Mesodermal cell (in vitro differentiated cells): ENCODE data around the gene AMZ2.
"Not testable (repeated sequence)": the region's sequence is repeated elsewhere in the genome, so short reads cannot be mapped to it uniquely, and the experiment has no call there.

Source experiments
- H3K27ac ChIP-seq: 2 replicates; pipeline ENCODE4 v1.7.0; 2013; ENCODE audit warnings: mild to moderate bottlenecking, low read depth, low read length, moderate library complexity; ENCODE audit not compliant: severe bottlenecking
- H3K36me3 ChIP-seq: 2 replicates; pipeline ENCODE4 v1.7.1; 2013; ENCODE audit warnings: mild to moderate bottlenecking, low read length, moderate library complexity; ENCODE audit not compliant: control insufficient read depth, insufficient read depth
- H3K4me1 ChIP-seq: one replicate; pipeline ENCODE4 v1.7.1; 2013; ENCODE audit warnings: mild to moderate bottlenecking, low read length; ENCODE audit not compliant: insufficient read depth, control insufficient read depth, poor library complexity, severe bottlenecking
- H3K4me3 ChIP-seq: 2 replicates; pipeline ENCODE4 v1.7.0; 2013; ENCODE audit warnings: low read length, control low read depth, mild to moderate bottlenecking; ENCODE audit not compliant: insufficient read depth, poor library complexity, severe bottlenecking; ENCODE audit errors: extremely low read depth
- H3K9me3 ChIP-seq: 2 replicates; pipeline ENCODE4 v1.7.1; 2013; ENCODE audit warnings: mild to moderate bottlenecking, low read length, moderate library complexity; ENCODE audit not compliant: control insufficient read depth
- WGBS, 2 experiments: methylation state at CpG; one replicate each; pipeline ENCODE4 v1.1.5; 2013; ENCODE audit warnings: missing lambda C conversion rate in 2 of 2; ENCODE audit not compliant: insufficient coverage in 2 of 2; 5-methylcytosine and 5-hydroxymethylcytosine counted together

The AMZ2 gene

GRCh38 chr17:68276339-68276738 lies 28.5 kb downstream of the AMZ2 start:
- H3K27ac ChIP-seq, H3K4me1 ChIP-seq, H3K9me3 ChIP-seq, H3K4me3 ChIP-seq, H3K36me3 ChIP-seq: not testable (repeated sequence)
- WGBS, 2 experiments = 92% methylated on average over 2 of the region's 3 CpGs; no CpG with 5 or more reads in 1 of the 2 experiments

GRCh38 chr17:68277807-68278206 lies 30.0 kb downstream of the AMZ2 start:
- Histone ChIP-seq H3K36me3 (no peaks in the 10 kb centered on the region), H3K4me3 (no peak overlapping the region), H3K4me1 (no peaks in the 10 kb centered on the region)

GRCh38 chr17:68281965-68282364 lies 34.1 kb downstream of the AMZ2 start:
- not testable (repeated sequence) for H3K27ac ChIP-seq, H3K9me3 ChIP-seq, H3K4me3 ChIP-seq, H3K4me1 ChIP-seq, H3K36me3 ChIP-seq
- WGBS, 2 experiments = no CpG with 5 or more reads among the region's 6 CpGs

More at GRCh38 chr17:68277807-68278206, 30.0 kb downstream of the AMZ2 start:
- Histone ChIP-seq H3K27ac (no peak overlapping the region), H3K9me3 (peaks cover 7% of the 10 kb centered on the region)
- WGBS, 2 experiments = 100% methylated on average over 4 of the region's 5 CpGs

GRCh38 chr17:68288375-68288774 lies 40.5 kb downstream of the AMZ2 start:
- no peak overlapping the region for H3K4me3 ChIP-seq
- H3K36me3 ChIP-seq = no peaks in the 10 kb centered on the region
- H3K4me1 ChIP-seq = peaks cover 3% of the 10 kb centered on the region
- WGBS, 2 experiments = 96 to 100% methylated on average over 2 of the region's 5 CpGs
- no peak overlapping the region for H3K27ac ChIP-seq
- no peaks in the 10 kb centered on the region for H3K9me3 ChIP-seq

- H3K36me3 ChIP-seq = no peaks in the 10 kb centered on the region
- no peak overlapping the region for H3K4me3 ChIP-seq
- WGBS, 2 experiments = 82 to 94% methylated on average over 4 of the region's 7 CpGs
- H3K9me3 ChIP-seq = no peaks in the 10 kb centered on the region
- peaks cover 3% of the 10 kb centered on the region for H3K4me1 ChIP-seq
- no peak overlapping the region for H3K27ac ChIP-seq
Observed at GRCh38 chr17:68288804-68289203, 41.0 kb downstream of the AMZ2 start.

- Histone ChIP-seq H3K4me1 (peaks cover 3% of the 10 kb centered on the region), H3K4me3 (no peak overlapping the region), H3K9me3 (no peaks in the 10 kb centered on the region), H3K36me3 (no peaks in the 10 kb centered on the region), H3K27ac (no peak overlapping the region)
- WGBS, 2 experiments = 59% methylated on average over 7 of the region's 7 CpGs
Observed at GRCh38 chr17:68289473-68289872, 41.6 kb downstream of the AMZ2 start.

GRCh38 chr17:68289936-68290267 lies 42.1 kb downstream of the AMZ2 start:
- H3K4me3 ChIP-seq = peak overlapping the region; percentile 55
- no peaks in the 10 kb centered on the region for H3K9me3 ChIP-seq
- WGBS, 2 experiments = 18 to 21% methylated on average over 5 to 7 of the region's 9 CpGs
- peaks cover 3% of the 10 kb centered on the region for H3K4me1 ChIP-seq
- H3K27ac ChIP-seq = no peak overlapping the region
- H3K36me3 ChIP-seq = no peaks in the 10 kb centered on the region

- peaks cover 3% of the 10 kb centered on the region for H3K4me1 ChIP-seq
- H3K9me3 ChIP-seq = no peaks in the 10 kb centered on the region
- 1 to 2% methylated on average over 44 to 47 of the region's 50 CpGs for WGBS, 2 experiments
- no peaks in the 10 kb centered on the region for H3K36me3 ChIP-seq
- H3K4me3 ChIP-seq = peak overlapping the region; percentile 55
- H3K27ac ChIP-seq = no peak overlapping the region
Observed at GRCh38 chr17:68290268-68290954, 42.6 kb downstream of the AMZ2 start.

- Histone ChIP-seq H3K4me1 (peaks cover 3% of the 10 kb centered on the region), H3K27ac (no peak within 1 kb of the TSS), H3K36me3 (no peaks in the 10 kb centered on the region), H3K9me3 (no peaks in the 10 kb centered on the region), H3K4me3 (peak within 1 kb of the TSS; percentile 55)
- 0% methylated on average over 63 to 76 of the region's 96 CpGs for WGBS, 2 experiments
Observed at GRCh38 chr17:68290955-68291835, 43.4 kb downstream of the AMZ2 start, which contains the start of the genes ARSG and SLC16A6. Gene ARSG (plus strand): TSS chr17:68291495. CDS start chr17:68307494, 15,999 bp downstream. Gene SLC16A6 (minus strand): TSS chr17:68291127. CDS start chr17:68278320, 12,807 bp downstream.

- no peaks in the 10 kb centered on the region for H3K36me3 ChIP-seq
Observed at GRCh38 chr17:68291836-68292688, 44.2 kb downstream of the AMZ2 start.

More at GRCh38 chr17:68291836-68292688, 44.2 kb downstream of the AMZ2 start:
- peaks cover 3% of the 10 kb centered on the region for H3K4me1 ChIP-seq
- H3K9me3 ChIP-seq = no peaks in the 10 kb centered on the region
- 0 to 1% methylated on average over 54 to 68 of the region's 76 CpGs for WGBS, 2 experiments
- peak overlapping the region; percentile 55 for H3K4me3 ChIP-seq
- H3K27ac ChIP-seq = no peak overlapping the region
